HS-27A (cell line): ENCODE results near the gene CLSTN2.

Experiments
- DNase-seq: peaks from one replicate; pipeline ENCODE4 v3.0.0-alpha.2; 2012; ENCODE audit warnings: low read depth, missing footprints

Gene CLSTN2

GRCh38 chr3:140238646-140239314 is 303.8 kb downstream of the CLSTN2 start:
- no peak for DNase-seq

GRCh38 chr3:140242818-140243276 is 307.9 kb downstream of the CLSTN2 start:
- DNase-seq, result no peak

GRCh38 chr3:140243575-140243974 is 308.6 kb downstream of the CLSTN2 start:
- no peak for DNase-seq

- DNase-seq, result no peak
These were observed 309.9 kb downstream of the CLSTN2 start for GRCh38 chr3:140244893-140245292.

- DNase-seq, result no peak
These were observed 311.6 kb downstream of the CLSTN2 start for GRCh38 chr3:140246578-140246977.

GRCh38 chr3:140247775-140248174 is 312.8 kb downstream of the CLSTN2 start:
- no peak for DNase-seq

GRCh38 chr3:140249188-140249587 is 314.2 kb downstream of the CLSTN2 start:
- DNase-seq, result no peak

GRCh38 chr3:140250010-140250855 is 315.2 kb downstream of the CLSTN2 start:
- no peak for DNase-seq

- DNase-seq, result no peak
These were observed 316.0 kb downstream of the CLSTN2 start for GRCh38 chr3:140250945-140251344.

- no peak for DNase-seq
These were observed 316.7 kb downstream of the CLSTN2 start for GRCh38 chr3:140251678-140252077.

- DNase-seq, result no peak
These were observed 318.0 kb downstream of the CLSTN2 start for GRCh38 chr3:140252812-140253656.

GRCh38 chr3:140258222-140258724 is 323.3 kb downstream of the CLSTN2 start:
- DNase-seq, result no peak

GRCh38 chr3:140265302-140265701 is 330.3 kb downstream of the CLSTN2 start:
- no peak for DNase-seq

- no peak for DNase-seq
These were observed 333.1 kb downstream of the CLSTN2 start for GRCh38 chr3:140268103-140268502.

- DNase-seq, result no peak
These were observed 333.6 kb downstream of the CLSTN2 start for GRCh38 chr3:140268610-140269009.

GRCh38 chr3:140270329-140270728 is 335.3 kb downstream of the CLSTN2 start:
- DNase-seq, result no peak

GRCh38 chr3:140273542-140274195 is 338.7 kb downstream of the CLSTN2 start:
- no peak for DNase-seq

- no peak for DNase-seq
These were observed 339.4 kb downstream of the CLSTN2 start for GRCh38 chr3:140274429-140274828.

- DNase-seq, result no peak
These were observed 341.7 kb downstream of the CLSTN2 start for GRCh38 chr3:140276703-140277102.

GRCh38 chr3:140277886-140278285 is 342.9 kb downstream of the CLSTN2 start:
- DNase-seq, result no peak

- no peak for DNase-seq
These were observed 349.4 kb downstream of the CLSTN2 start for GRCh38 chr3:140284372-140284771.

- no peak for DNase-seq
These were observed 350.4 kb downstream of the CLSTN2 start for GRCh38 chr3:140285380-140285779.
